ENCODE results near the gene LAMA3. TPM values are rescaled to one million over a fixed set of nuclear protein-coding genes. Genes with fewer than 3 reads are reported as not detected.

The LAMA3 gene
- total and polyA plus RNA-seq, 2 donors from 2014 or later = 4.4 to 66.0 TPM

- H3K9me3 ChIP-seq (ENCODE audit: control insufficient read depth in 2 of 3, insufficient read depth in 1 of 3, low read length in 3 of 3) = no peaks in the 10 kb centered on the region
- DNase-seq (no peak), FAIRE-seq (no peak)
- no peak overlapping the region for H3K27ac ChIP-seq (ENCODE audit: low read depth in 2 of 2, low read length in 2 of 2)
- H3K4me1 ChIP-seq (ENCODE audit: control insufficient read depth in 2 of 3, insufficient read depth in 2 of 3, low read depth in 1 of 3, low read length in 3 of 3) = no peaks in the 10 kb centered on the region
- no peak overlapping the region for H3K4me3 ChIP-seq (ENCODE audit: low read length in 3 of 3)
- no peak overlapping the region for H3K9ac ChIP-seq (ENCODE audit: low read length in 3 of 3)
- intact Hi-C loops (cut with DNase I) = loop anchor here (10.0 kb wide), 1 partner anchor 63 kb away; no protein-coding TSS in a partner anchor
- H3K36me3 ChIP-seq (ENCODE audit: control insufficient read depth in 2 of 3, insufficient read depth in 3 of 3, low read length in 3 of 3) = no peaks in the 10 kb centered on the region
- no peaks in the 10 kb centered on the region for H3K27me3 ChIP-seq (ENCODE audit: control insufficient read depth, insufficient read depth, low read length)
- TF ChIP-seq, protein P1, sequence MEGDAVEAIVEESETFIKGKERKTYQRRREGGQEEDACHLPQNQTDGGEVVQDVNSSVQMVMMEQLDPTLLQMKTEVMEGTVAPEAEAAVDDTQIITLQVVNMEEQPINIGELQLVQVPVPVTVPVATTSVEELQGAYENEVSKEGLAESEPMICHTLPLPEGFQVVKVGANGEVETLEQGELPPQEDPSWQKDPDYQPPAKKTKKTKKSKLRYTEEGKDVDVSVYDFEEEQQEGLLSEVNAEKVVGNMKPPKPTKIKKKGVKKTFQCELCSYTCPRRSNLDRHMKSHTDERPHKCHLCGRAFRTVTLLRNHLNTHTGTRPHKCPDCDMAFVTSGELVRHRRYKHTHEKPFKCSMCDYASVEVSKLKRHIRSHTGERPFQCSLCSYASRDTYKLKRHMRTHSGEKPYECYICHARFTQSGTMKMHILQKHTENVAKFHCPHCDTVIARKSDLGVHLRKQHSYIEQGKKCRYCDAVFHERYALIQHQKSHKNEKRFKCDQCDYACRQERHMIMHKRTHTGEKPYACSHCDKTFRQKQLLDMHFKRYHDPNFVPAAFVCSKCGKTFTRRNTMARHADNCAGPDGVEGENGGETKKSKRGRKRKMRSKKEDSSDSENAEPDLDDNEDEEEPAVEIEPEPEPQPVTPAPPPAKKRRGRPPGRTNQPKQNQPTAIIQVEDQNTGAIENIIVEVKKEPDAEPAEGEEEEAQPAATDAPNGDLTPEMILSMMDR (IDR thresholded peaks at IDR 0.05; ENCODE audit: borderline replicate concordance, extremely low read depth, insufficient read depth) = no peak
Measured at GRCh38 chr18:23971666-23972230, 282.5 kb downstream of the LAMA3 start.

- Histone ChIP-seq H3K9ac (ENCODE audit: low read length in 3 of 3) (no peak overlapping the region), H3K9me3 (ENCODE audit: control insufficient read depth in 2 of 3, insufficient read depth in 1 of 3, low read length in 3 of 3) (no peaks in the 10 kb centered on the region), H3K36me3 (ENCODE audit: control insufficient read depth in 2 of 3, insufficient read depth in 3 of 3, low read length in 3 of 3) (no peaks in the 10 kb centered on the region), H3K4me1 (ENCODE audit: control insufficient read depth in 2 of 3, insufficient read depth in 2 of 3, low read depth in 1 of 3, low read length in 3 of 3) (no peaks in the 10 kb centered on the region), H3K4me3 (ENCODE audit: low read length in 3 of 3) (no peak overlapping the region), H3K27me3 (ENCODE audit: control insufficient read depth, insufficient read depth, low read length) (no peaks in the 10 kb centered on the region), H3K27ac (ENCODE audit: low read depth in 2 of 2, low read length in 2 of 2) (no peak overlapping the region)
- intact Hi-C loops (cut with DNase I) = loop anchor here (10.0 kb wide), 1 partner anchor 62 kb away; no protein-coding TSS in a partner anchor
- TF ChIP-seq, protein P1 (IDR thresholded peaks at IDR 0.05; ENCODE audit: borderline replicate concordance, extremely low read depth, insufficient read depth) = no peak
- FAIRE-seq = no peak
- no peak for DNase-seq
Measured at GRCh38 chr18:23972453-23972852, 283.2 kb downstream of the LAMA3 start.

- TF ChIP-seq, protein P1 (IDR thresholded peaks at IDR 0.05; ENCODE audit: borderline replicate concordance, extremely low read depth, insufficient read depth) = no peak
- H3K9ac ChIP-seq (ENCODE audit: low read length in 3 of 3) = no peak overlapping the region
Measured at GRCh38 chr18:23977103-23977502, 287.9 kb downstream of the LAMA3 start.

More at GRCh38 chr18:23977103-23977502, 287.9 kb downstream of the LAMA3 start:
- DNase-seq (no peak), FAIRE-seq (no peak)
- no peaks in the 10 kb centered on the region for H3K9me3 ChIP-seq (ENCODE audit: control insufficient read depth in 2 of 3, insufficient read depth in 1 of 3, low read length in 3 of 3)
- H3K27ac ChIP-seq (ENCODE audit: low read depth in 2 of 2, low read length in 2 of 2) = no peak overlapping the region
- no peaks in the 10 kb centered on the region for H3K27me3 ChIP-seq (ENCODE audit: control insufficient read depth, insufficient read depth, low read length)
- no peaks in the 10 kb centered on the region for H3K36me3 ChIP-seq (ENCODE audit: control insufficient read depth in 2 of 3, insufficient read depth in 3 of 3, low read length in 3 of 3)
- H3K4me3 ChIP-seq (ENCODE audit: low read length in 3 of 3) = no peak overlapping the region
- no peaks in the 10 kb centered on the region for H3K4me1 ChIP-seq (ENCODE audit: control insufficient read depth in 2 of 3, insufficient read depth in 2 of 3, low read depth in 1 of 3, low read length in 3 of 3)
- intact Hi-C loops (cut with DNase I) = loop anchor here (10.0 kb wide), 1 partner anchor 58 kb away; no protein-coding TSS in a partner anchor
